A549 (cell line): ENCODE measurements around the gene AFAP1. TPM values are rescaled to one million over a fixed set of nuclear protein-coding genes. Genes with fewer than 3 reads are reported as not detected.
A peak's percentile ranks its signal among the peaks of the same experiment; 100 is the strongest.

Experiments
- ATAC-seq, 2 experiments: fragments of 200-7000 bp in 1 of 2; fragments of >200 bp in 1 of 2; cut with Nextera tagmentation in 1 of 2; cut with Tn5 transposase in 1 of 2; 3 replicates each; pipeline versions ENCODE4 v1.8.0 to v1.9.1; 2018 to 2020; ENCODE audit warnings: mild to moderate bottlenecking in 1 of 2, moderate library complexity in 1 of 2
- CTCF ChIA-PET: fragments of 300-600 bp; sonication (Branson Sonifier 250); formaldehyde crosslinking; extraction: SDS; loops from one replicate; lab custom pipeline; 2021; ENCODE audit warnings: antibody characterized with exemption, inconsistent platforms; lab: Yijun Ruan, JAX
- POLR2A ChIA-PET: fragments of 350-600 bp; formaldehyde crosslinking; extraction: SDS; loops from one replicate; lab custom pipeline; 2021; ENCODE audit warnings: antibody characterized with exemption, inconsistent platforms; lab: Yijun Ruan, JAX
- DNase-seq, 2 experiments: peaks; one replicate each; pipeline versions ENCODE4 v3.0.0 to v3.0.0-alpha.2; 2011 to 2016; ENCODE audit warnings: low read depth in 1 of 2, low spot score in 1 of 2
- FAIRE-seq: peaks from 2 replicates; lab custom pipeline; 2011; peaks lifted over from hg19 to GRCh38; lab: Jason Lieb, UNC
- H3K27ac ChIP-seq, 2 experiments: fragments of >200 bp; sonication (Bioruptor Twin); formaldehyde crosslinking; 3 replicates each; pipeline ENCODE4 v1.5.1; 2016 to 2017
- H3K4me1 ChIP-seq: fragments of >200 bp; sonication (Bioruptor Twin); formaldehyde crosslinking; 3 replicates; pipeline ENCODE4 v1.6.1; 2016
- H3K4me2 ChIP-seq: fragments of >200 bp; sonication (Bioruptor Twin); formaldehyde crosslinking; 3 replicates; pipeline ENCODE4 v1.6.1; 2016
- H3K4me3 ChIP-seq: fragments of >200 bp; sonication (Bioruptor Twin); formaldehyde crosslinking; 3 replicates; pipeline ENCODE4 v1.5.1; 2016
- H3K9me3 ChIP-seq: fragments of >200 bp; sonication (Bioruptor Twin); formaldehyde crosslinking; 3 replicates; pipeline ENCODE4 v1.6.1; 2016
- CBX8 ChIP-seq: fragments of 200-600 bp; sonication (generic); IDR thresholded peaks from 2 replicates; pipeline ENCODE4 v1.6.1; 2016
- CHD4 ChIP-seq: fragments of 200-600 bp; sonication (generic); IDR thresholded peaks from 2 replicates; pipeline ENCODE4 v1.6.1; 2016; ENCODE audit warnings: antibody characterized with exemption, mild to moderate bottlenecking, borderline replicate concordance
- ESRRA ChIP-seq: fragments of 150-350 bp; IDR thresholded peaks from 2 replicates; pipeline ENCODE4 v1.6.1; 2014; ENCODE audit warnings: mild to moderate bottlenecking, low read length, borderline replicate concordance
- FOXS1 ChIP-seq: fragments of 250-450 bp; sonication (Bioruptor Pico); IDR thresholded peaks from 2 replicates; pipeline ENCODE4 v1.5.0; 2020; ENCODE audit warnings: mild to moderate bottlenecking, moderate library complexity
- GATA3 ChIP-seq: IDR thresholded peaks from 2 replicates; pipeline ENCODE4 v1.6.1; 2012; ENCODE audit warnings: borderline replicate concordance
- HEYL ChIP-seq: fragments of 250-450 bp; sonication (Bioruptor Pico); IDR thresholded peaks from 2 replicates; pipeline ENCODE4 v1.8.0; 2021; ENCODE audit warnings: mild to moderate bottlenecking, moderate library complexity
- KDM5A ChIP-seq: fragments of 200-600 bp; sonication (generic); IDR thresholded peaks from 2 replicates; pipeline ENCODE4 v1.6.1; 2016; ENCODE audit warnings: antibody characterized with exemption, mild to moderate bottlenecking
- MAZ ChIP-seq: fragments of 150-350 bp; IDR thresholded peaks from 2 replicates; pipeline ENCODE4 v1.6.1; 2014; ENCODE audit warnings: antibody characterized with exemption, low read depth, low read length, borderline replicate concordance
- MYC ChIP-seq: IDR thresholded peaks from 2 replicates; pipeline ENCODE4 v1.6.1; 2012; ENCODE audit warnings: mild to moderate bottlenecking, inconsistent platforms, low read length, improper control_type of control experiment, borderline replicate concordance
- PHF8 ChIP-seq: fragments of 200-600 bp; sonication (generic); IDR thresholded peaks from 2 replicates; pipeline ENCODE4 v1.6.1; 2016; ENCODE audit warnings: low read depth, mild to moderate bottlenecking, antibody characterized with exemption, moderate library complexity, borderline replicate concordance
- RAD21 ChIP-seq, 2 experiments: fragments of >200 bp in 1 of 2; sonication (Bioruptor Twin) in 1 of 2; formaldehyde crosslinking in 1 of 2; IDR thresholded peaks in 1 of 2; conservative IDR thresholded peaks in 1 of 2; 2 replicates in 1 of 2; 3 replicates in 1 of 2; pipeline ENCODE4 v1.6.1; 2012 to 2018; ENCODE audit warnings: inconsistent platforms in 1 of 2
- RCOR1 ChIP-seq: fragments of 150-350 bp; IDR thresholded peaks from 2 replicates; pipeline ENCODE4 v1.6.1; 2014; ENCODE audit warnings: antibody characterized with exemption, low read length, low read depth
- RNF2 ChIP-seq: fragments of 200-600 bp; sonication (generic); IDR thresholded peaks from 2 replicates; pipeline ENCODE4 v1.6.1; 2016; ENCODE audit warnings: low read depth, mild to moderate bottlenecking, antibody characterized with exemption, moderate library complexity, borderline replicate concordance
- SMC3 ChIP-seq: fragments of >200 bp; sonication (Bioruptor Twin); formaldehyde crosslinking; IDR thresholded peaks from 3 replicates; pipeline ENCODE4 v1.6.1; 2018; ENCODE audit warnings: inconsistent platforms
- SREBF2 ChIP-seq: fragments of 450-650 bp; IDR thresholded peaks from 2 replicates; pipeline ENCODE4 v1.6.1; 2014; ENCODE audit warnings: mild to moderate bottlenecking, moderate library complexity
- ZC3H11A ChIP-seq: fragments of 450-650 bp; IDR thresholded peaks from 2 replicates; pipeline ENCODE4 v1.6.1; 2014; ENCODE audit warnings: antibody characterized with exemption, mild to moderate bottlenecking
- ZSCAN20 ChIP-seq: fragments of 250-450 bp; sonication (Bioruptor Pico); IDR thresholded peaks from 2 replicates; pipeline ENCODE4 v1.8.0; 2022; ENCODE audit warnings: mild to moderate bottlenecking, moderate library complexity
- WGBS: methylation state at CpG from one replicate; pipeline ENCODE4 v1.1.6; 2017; ENCODE audit errors: missing lambda C conversion rate; 5-methylcytosine and 5-hydroxymethylcytosine counted together
- polyA plus RNA-seq, 4 experiments: library from polyadenylated mRNA; depleted of rRNA in 3 of 4; stranded (reverse); fragments of >200 nt; fragmentation: RNase III in 1 of 4; extraction: RNeasy Plus Mini Kit Qiagen cat#74134 plus additional on column Dnase treatment in 1 of 4; gene quantifications; 2 replicates in 3 of 4; 3 replicates in 1 of 4; pipeline ENCODE4 v1.2.3, GENCODE V29; 2011 to 2017
- TF ChIP-seq, protein P1 (sequence below): fragments of >200 bp; sonication (Bioruptor Twin); formaldehyde crosslinking; IDR thresholded peaks from 3 replicates; pipeline ENCODE4 v1.6.1; 2016
- TF ChIP-seq, protein P2 (sequence below): fragments of 150-350 bp; IDR thresholded peaks from 2 replicates; pipeline ENCODE4 v1.6.1; 2014; ENCODE audit warnings: low read depth, mild to moderate bottlenecking, low read length
- TF ChIP-seq, protein P3 (sequence below): fragments of 250-450 bp; sonication (Bioruptor Pico); IDR thresholded peaks from 2 replicates; pipeline ENCODE4 v1.5.0; 2021; ENCODE audit warnings: mild to moderate bottlenecking, moderate library complexity, borderline replicate concordance

The AFAP1 gene
- polyA plus RNA-seq, 2 of the 4 experiments (the other 2 are of a cell fraction): 25.4 to 29.6 TPM

DNA sequence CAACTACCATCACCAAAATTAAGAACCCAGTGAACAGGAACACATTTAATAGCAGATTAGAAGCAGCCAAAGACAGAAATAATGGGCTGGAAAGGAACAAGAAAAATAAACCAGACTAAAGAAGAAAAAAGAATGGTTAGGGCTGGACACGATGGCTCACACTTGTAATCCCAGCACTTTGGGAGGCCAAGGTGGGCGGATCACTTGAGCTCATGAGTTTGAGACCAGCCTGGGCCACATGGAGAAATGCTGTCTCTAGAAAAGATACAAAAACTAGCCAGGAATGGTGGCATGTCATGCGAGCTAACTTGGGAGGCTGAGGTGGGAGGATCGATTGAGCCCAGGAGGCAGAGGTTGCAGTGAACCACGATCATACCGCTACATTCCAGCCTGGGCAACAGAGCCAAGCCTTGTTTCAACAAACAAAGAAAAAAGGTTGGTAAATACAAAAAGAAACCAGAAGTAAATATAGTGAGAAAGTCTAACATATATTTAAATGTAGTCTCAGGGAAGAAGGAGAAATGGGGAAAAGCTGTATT lies 102.0 kb downstream of the AFAP1 start:
- H3K9me3 ChIP-seq: no peaks in the 10 kb centered on the region
- 0 out of 3 replicates have a peak overlapping the region, but pooled peaks have one; percentile 10 for H3K4me2 ChIP-seq
- WGBS: 60% methylated on average over 6 of the region's 6 CpGs
- no peak overlapping the region for H3K4me3 ChIP-seq
- FAIRE-seq (no peak), ATAC-seq (no peak), DNase-seq (no peak)
- ChIA-PET POLR2A (no interaction called here), CTCF (interaction anchor here (1.0 to 2.3 kb wide), 3 partner anchors 9 to 149 kb away, joined by 3 to 6 read pairs (median 5); no protein-coding TSS in a partner anchor)
- TF ChIP-seq MAZ (no peak), RCOR1 (no peak), HEYL (no peak), FOXS1 (CRISPR knock-in tag) (no peak), ESRRA (no peak), MYC (no peak), SMC3 (no peak), ZSCAN20 (CRISPR knock-in tag) (no peak), GATA3 (no peak), PHF8 (no peak), RNF2 (no peak)
- TF ChIP-seq, protein P1, sequence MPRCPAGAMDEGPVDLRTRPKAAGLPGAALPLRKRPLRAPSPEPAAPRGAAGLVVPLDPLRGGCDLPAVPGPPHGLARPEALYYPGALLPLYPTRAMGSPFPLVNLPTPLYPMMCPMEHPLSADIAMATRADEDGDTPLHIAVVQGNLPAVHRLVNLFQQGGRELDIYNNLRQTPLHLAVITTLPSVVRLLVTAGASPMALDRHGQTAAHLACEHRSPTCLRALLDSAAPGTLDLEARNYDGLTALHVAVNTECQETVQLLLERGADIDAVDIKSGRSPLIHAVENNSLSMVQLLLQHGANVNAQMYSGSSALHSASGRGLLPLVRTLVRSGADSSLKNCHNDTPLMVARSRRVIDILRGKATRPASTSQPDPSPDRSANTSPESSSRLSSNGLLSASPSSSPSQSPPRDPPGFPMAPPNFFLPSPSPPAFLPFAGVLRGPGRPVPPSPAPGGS: no peak
- H3K4me1 ChIP-seq: peaks cover 44% of the 10 kb centered on the region
- H3K27ac ChIP-seq: peak overlapping the region; percentile 43 to 77; a peak in 3 of 6 replicates

DNA sequence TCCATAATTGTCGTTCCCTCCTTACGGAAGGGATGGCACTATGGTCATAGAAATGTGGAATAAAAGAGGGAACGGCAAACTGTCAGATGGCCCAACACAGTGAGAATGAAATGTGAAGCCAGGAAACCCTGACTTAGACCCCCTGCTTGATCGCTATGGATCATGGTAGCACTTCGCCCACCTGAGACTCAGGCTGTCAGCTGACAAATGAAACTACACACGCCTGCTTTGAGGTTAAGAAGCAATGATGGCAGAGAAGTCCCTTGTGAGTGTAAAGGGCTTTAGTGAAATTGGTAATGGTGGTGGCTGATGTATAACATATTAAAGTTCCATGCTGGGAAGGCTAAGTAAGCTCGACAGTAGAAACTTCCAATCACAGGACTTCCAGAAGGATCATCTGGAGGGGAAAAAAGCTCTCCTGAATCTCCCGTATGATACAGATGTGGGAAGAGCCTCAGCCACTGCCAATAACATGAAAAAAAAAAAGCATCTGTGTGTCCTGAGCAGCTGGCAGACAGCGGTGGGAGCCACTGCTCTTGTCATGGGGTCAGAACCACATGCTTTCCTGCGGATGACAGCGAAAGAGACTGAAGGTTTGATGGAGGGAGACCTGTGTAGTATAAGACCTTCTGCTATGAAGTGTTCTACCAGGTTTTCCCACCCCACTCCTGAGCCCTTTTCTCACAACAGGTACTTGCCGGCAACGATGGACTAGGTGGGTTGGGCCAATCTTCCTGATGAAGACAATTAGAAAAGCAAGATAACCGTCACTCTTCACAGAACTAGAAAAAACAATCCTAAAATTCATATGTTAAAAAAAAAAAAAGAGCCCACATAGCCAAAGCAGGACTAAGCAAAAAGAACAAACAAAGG lies 107.6 kb downstream of the AFAP1 start:
- ChIA-PET POLR2A (interaction anchor here (1.0 kb wide), 1 partner anchor 11 kb away, joined by 5 read pairs; no protein-coding TSS in a partner anchor), CTCF (interaction anchor here (0.6 to 1.7 kb wide), 7 partner anchors 9 to 81 kb away, joined by 3 to 9 read pairs (median 5); no protein-coding TSS in a partner anchor)
- Histone ChIP-seq H3K4me1 (peaks cover 30% of the 10 kb centered on the region), H3K9me3 (no peaks in the 10 kb centered on the region), H3K4me3 (no peak overlapping the region), H3K4me2 (no peak overlapping the region), H3K27ac (peak overlapping the region in 1 of 2 experiments; percentile 52; a peak in 1 of 6 replicates)
- no peak for DNase-seq
- 91% methylated on average over 14 of the region's 14 CpGs for WGBS
- FAIRE-seq: no peak
- no peak for ATAC-seq
- TF ChIP-seq RAD21 (conservative IDR thresholded peaks at IDR 0.05 in 1 of 2, IDR thresholded peaks at IDR 0.05 in 1 of 2): no peak
- TF ChIP-seq ZC3H11A: no peak
- TF ChIP-seq KDM5A: no peak
- TF ChIP-seq, protein P2, sequence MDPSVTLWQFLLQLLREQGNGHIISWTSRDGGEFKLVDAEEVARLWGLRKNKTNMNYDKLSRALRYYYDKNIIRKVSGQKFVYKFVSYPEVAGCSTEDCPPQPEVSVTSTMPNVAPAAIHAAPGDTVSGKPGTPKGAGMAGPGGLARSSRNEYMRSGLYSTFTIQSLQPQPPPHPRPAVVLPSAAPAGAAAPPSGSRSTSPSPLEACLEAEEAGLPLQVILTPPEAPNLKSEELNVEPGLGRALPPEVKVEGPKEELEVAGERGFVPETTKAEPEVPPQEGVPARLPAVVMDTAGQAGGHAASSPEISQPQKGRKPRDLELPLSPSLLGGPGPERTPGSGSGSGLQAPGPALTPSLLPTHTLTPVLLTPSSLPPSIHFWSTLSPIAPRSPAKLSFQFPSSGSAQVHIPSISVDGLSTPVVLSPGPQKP: no peak
- TF ChIP-seq CHD4: no peak
- TF ChIP-seq SREBF2: no peak
- TF ChIP-seq, protein P3, sequence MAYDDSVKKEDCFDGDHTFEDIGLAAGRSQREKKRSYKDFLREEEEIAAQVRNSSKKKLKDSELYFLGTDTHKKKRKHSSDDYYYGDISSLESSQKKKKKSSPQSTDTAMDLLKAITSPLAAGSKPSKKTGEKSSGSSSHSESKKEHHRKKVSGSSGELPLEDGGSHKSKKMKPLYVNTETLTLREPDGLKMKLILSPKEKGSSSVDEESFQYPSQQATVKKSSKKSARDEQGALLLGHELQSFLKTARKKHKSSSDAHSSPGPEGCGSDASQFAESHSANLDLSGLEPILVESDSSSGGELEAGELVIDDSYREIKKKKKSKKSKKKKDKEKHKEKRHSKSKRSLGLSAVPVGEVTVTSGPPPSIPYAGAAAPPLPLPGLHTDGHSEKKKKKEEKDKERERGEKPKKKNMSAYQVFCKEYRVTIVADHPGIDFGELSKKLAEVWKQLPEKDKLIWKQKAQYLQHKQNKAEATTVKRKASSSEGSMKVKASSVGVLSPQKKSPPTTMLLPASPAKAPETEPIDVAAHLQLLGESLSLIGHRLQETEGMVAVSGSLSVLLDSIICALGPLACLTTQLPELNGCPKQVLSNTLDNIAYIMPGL (CRISPR knock-in tag): no peak
- TF ChIP-seq CBX8: no peak
